ENCODE results near the gene PPP1R27. TPM values are rescaled to one million over a fixed set of nuclear protein-coding genes. Genes with fewer than 3 reads are reported as not detected.

PPP1R27 gene
- total RNA-seq, 1 donor from 2014 or later = 0.24 TPM

DNA sequence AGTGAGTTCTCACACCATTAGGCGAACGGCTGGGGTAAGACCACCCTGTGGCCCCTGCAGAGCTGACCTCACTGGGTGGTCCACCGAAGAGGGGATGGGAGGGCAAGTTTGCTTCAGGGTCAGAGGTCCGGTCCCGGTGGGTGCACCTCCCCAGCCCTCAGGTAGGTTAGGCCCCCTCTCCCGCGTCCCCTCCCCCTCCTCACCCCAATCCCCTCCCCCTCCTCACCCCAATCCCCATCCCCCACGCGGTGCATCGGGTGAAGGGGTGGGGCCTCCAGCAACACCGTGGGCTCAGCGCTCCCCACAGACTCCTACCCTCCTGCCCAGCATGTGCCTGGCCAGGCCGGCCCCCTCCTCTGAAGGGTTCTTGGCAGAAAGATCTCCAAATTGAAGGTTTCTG is 15.1 kb downstream of the PPP1R27 start:
- ATAC-seq = no peak

DNA sequence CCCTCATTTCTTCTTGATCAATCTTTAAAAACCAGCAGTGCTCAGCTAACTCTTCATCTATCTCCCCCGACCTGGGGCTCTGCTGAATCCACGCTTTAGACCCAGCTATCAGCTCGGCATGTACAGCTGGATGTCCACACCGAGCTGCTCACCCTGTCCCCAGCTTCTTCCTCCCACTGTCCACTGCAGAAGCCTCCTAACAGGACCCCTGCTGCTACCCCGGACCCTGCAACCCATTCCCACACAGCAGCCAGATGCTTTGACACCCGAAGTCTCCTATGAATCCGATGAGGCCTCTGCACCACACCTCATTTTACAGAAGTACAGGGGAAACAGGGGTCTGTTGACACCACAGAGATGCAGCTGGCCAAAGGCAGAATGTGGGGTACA is 17.1 kb downstream of the PPP1R27 start:
- ATAC-seq = no peak

DNA sequence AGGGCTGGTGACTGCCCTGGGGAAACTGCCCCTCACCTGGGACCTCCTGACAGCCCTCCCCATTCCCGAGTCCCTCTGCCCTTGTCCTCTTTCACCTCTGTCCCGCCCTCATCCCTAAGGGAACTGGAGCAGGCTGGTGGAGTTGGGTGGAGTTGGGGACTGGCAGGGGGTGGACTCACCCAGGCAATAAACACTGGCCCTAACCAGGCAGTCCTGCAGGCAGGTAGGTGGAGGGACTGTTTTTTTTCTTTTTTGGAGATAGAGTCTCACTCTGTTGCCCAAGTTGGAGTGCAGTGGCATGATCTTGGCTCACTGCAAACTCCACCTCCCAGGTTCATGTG is 19.2 kb downstream of the PPP1R27 start:
- peak; percentile 36 for ATAC-seq

DNA sequence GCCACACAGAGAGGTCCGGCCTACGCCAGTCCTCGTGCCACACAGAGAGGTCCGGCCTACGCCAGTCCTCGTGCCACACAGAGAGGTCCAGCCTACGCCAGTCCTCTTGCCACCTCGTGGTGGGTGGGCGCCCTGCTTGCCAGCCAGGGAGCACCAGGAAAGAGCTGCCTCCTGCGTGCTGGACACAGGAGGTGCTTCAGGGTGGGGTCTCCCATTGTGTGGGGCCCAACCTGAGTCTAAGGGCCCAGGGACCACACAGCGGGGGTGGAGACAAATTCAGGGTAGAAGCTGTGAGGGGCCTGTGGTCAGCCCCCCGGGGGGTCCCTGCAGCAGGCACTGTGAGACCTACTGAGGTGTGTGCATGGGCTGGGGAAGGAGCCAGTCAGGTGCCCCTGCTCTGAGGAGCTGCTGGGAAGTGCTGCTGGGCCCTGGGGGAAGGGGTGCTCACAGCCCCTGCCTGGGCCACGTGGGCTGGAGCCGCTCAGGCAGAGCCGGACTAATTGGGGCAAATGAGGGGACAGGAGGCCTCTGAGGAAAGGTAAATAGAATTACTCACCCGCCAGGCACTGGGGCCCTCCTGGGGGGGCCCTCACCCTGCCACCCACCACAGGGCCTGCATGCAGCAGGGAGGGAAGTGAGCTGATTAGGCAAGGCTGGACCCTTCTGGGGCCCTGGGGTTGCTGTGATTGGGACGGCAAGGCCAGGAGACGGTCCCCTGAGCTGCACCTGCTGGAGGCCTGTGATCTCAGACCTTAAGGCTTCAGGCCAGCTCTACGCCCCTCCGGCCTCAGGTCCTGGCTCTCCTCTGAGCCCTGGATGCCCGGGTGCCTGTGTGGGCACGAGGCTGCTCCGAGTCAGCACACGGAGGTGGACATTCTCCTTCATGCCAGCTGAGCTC is 19.9 kb downstream of the PPP1R27 start:
- peak; percentile 5 for ATAC-seq

DNA sequence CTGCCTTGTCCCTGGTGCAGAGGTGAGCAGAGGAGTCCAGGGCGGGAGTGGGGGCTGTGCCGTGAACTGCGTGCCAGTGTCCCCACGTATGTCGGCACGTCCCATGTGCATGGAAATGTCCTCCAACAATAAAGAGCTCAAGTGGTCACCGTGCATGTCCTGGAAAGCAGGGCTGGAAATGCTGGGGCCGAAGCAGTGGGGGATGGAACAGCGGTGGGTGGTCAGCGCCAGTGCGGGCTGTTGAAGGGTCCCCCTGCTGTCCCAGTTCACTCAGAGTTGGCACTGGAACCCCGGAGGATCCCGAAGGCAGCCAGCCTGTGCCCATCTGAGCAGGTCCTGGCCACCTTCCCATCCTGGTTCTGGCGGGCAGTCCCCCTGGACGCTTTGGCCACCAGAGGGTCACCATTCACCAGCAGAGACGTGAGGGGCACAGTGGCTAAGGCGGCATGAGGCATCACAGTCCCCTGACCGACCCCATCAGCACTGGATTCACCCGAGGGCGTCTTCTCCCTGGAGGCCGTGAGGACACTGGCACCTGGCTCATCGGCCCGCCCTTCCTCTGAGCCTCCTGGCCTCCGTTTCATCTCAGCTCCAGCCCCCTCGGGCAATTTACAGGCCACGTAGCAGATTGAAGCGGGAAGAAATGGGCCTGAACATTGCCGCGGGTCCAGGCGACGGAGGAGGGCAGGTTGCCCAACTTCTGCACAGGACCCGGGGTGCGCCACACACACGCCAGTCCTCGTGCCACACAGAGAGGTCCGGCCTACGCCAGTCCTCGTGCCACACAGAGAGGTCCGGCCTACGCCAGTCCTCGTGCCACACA is 20.8 kb downstream of the PPP1R27 start:
- no peak for ATAC-seq

DNA sequence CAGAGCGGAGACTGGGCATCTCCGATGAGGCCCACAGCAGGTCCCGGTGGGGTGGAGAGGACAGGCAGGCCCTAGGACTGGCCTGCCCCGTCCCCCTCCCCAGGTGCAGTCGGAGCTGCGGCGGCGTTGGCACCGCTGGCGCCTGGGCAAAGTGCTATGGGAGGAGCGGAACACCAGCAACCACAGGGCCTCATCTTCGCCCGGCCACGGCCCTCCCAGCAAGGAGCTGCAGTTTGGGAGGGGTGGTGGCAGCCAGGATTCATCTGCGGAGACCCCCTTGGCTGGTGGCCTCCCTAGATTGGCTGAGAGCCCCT is 21.5 kb downstream of the PPP1R27 start:
- ATAC-seq = no peak

DNA sequence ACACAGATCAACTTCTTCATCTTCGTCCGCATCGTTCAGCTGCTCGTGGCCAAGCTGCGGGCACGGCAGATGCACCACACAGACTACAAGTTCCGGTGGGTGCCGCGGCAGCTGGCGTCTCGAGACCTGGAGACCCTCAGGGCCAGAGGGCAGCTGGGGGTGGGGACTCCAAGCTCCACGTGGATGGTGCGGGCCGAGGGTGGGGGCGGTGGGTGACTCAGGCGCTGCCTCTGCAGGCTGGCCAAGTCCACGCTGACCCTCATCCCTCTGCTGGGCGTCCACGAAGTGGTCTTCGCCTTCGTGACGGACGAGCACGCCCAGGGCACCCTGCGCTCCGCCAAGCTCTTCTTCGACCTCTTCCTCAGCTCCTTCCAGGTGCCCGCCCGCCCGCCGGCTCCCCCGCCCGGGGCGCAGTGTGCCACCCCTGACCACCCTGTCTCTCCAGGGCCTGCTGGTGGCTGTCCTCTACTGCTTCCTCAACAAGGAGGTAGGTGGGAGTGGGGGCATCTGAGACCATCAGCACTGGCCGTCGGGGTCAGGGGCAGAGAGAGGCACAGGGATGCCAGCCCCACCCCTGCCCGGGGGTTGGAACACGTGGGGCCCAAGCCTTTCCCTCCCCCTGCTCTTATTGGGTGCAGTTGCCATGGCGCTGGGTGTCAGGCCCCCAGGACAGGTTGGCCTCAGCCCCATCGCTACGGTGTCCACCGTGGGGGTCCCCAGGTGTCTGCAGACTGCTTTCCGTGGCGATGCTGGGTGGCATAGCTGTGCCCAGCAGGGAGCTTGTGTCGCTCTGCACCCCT is 22.1 kb downstream of the PPP1R27 start:
- no peak for ATAC-seq

DNA sequence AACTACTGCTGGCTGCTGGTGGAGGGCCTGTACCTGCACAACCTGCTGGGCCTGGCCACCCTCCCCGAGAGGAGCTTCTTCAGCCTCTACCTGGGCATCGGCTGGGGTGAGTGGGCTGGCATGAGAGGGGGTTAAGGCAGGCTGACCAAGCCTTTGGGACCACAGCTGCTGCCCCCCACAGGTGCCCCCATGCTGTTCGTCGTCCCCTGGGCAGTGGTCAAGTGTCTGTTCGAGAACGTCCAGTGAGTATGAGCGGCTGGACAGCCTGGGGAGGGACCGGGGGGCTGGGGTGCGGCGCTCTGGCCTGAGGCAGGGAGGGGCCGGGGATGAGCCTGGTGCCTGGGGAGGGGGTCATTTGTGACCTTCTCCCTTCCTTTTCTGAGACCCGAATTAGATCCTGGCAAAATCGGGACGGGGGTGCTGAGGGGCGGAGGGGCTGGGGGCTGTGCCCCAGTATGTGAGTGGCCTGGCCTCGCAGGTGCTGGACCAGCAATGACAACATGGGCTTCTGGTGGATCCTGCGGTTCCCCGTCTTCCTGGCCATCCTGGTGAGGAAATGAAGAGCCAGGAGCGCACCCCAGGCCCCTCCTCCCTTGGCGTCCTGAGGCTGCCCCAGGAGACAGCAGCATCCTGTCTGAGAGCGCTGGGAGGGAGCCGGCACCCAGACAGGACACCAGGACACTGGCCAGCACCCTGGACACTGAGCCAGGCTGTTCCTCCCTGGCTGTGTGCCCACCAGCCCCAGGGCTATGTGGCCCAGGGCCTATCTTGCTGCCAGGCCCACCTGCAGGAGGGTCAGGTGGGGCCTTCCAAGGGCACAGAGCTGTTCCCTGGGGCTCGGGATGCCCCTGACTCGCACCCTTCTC is 22.9 kb downstream of the PPP1R27 start:
- no peak for ATAC-seq

DNA sequence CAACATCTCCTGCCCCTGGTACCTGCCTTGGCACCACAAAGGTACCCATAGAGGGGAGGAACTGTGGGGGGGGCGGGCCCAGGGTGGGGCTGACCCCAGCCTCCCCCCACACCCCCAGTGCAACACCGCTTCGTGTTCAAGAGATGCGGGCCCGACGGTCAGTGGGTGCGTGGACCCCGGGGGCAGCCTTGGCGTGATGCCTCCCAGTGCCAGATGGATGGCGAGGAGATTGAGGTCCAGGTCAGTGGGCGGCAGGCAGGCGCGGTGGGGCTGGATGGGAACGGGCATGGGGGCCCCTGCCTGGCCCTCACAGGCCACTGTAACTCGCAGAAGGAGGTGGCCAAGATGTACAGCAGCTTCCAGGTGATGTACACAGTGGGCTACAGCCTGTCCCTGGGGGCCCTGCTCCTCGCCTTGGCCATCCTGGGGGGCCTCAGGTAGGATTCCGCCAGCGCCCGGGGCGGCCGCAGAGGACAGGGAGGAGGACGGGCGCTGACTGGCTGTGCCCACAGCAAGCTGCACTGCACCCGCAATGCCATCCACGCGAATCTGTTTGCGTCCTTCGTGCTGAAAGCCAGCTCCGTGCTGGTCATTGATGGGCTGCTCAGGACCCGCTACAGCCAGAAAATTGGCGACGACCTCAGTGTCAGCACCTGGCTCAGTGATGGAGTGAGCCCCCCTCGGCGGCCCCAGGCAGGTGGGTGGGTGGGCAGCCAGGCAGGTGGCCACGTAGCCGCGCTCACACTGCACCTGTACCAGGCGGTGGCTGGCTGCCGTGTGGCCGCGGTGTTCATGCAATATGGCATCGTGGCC is 23.8 kb downstream of the PPP1R27 start:
- no peak for ATAC-seq

DNA sequence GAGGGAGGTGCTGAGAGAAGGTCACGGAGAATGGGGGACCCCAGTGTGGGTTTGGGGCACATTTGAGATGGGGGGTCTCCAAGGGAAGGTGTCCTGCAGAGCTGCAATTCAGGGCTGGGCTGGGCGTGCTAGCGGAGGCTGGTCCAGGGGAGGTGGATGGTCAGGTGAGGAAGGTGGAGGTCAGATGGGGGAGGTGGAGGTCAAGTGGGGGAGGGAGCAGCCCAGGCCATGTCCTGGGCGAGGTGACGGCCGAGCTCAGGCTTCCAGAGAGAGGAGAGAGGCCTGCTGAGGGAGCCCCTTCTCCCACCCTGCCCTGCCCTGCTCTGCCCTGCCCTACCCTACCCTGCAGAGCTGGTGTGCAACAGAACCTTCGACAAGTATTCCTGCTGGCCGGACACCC is 24.4 kb downstream of the PPP1R27 start:
- ATAC-seq = no peak

DNA sequence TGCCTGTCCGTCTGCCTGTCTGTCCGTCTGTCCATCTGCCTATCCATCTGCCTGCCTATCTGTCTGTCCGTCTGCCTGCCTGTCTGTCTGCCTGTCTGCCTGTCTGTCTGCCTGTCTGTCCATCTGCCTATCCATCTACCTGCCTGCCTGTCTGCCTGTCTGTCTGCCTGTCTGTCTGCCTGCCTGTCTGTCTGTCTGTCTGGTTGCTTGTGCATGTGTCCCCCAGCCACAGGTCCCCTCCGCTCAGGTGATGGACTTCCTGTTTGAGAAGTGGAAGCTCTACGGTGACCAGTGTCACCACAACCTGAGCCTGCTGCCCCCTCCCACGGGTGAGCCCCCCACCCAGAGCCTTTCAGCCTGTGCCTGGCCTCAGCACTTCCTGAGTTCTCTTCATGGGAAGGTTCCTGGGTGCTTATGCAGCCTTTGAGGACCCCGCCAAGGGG is 25.3 kb downstream of the PPP1R27 start:
- ATAC-seq = no peak

DNA sequence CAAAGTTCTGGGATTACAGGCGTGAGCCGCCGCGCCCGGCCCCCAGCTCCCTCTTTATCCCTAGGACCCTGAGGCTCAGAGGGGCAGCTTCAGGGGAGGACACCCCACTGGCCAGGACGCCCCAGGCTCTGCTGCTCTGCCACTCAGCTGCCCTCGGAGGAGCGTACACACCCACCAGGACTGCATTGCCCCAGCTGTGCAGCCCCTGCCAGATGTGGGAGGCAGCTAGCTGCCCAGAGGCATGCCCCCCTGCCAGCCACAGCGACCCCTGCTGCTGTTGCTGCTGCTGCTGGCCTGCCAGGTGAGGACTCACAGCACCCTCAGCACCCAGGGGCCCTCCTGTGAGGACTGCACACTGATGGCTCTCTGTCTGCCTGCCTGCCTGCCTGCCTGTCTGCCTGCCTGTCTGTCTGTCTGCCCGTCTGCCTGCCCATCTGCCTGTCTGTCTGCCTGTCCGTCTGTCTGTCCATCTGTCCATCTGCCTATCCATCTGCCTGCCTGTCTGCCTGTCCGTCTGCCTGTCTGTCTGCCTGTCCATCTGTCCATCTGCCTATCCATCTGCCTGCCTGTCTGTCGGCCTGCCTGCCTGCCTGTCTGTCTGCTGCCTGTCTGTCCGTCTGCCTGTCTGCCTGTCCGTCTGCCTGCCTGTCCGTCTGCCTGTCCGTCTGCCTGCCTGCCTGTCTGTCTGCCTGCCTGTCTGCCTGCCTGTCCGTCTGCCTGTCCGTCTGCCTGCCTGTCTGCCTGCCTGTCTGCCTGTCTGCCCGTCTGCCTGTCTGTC is 25.9 kb downstream of the PPP1R27 start:
- ATAC-seq = no peak

DNA sequence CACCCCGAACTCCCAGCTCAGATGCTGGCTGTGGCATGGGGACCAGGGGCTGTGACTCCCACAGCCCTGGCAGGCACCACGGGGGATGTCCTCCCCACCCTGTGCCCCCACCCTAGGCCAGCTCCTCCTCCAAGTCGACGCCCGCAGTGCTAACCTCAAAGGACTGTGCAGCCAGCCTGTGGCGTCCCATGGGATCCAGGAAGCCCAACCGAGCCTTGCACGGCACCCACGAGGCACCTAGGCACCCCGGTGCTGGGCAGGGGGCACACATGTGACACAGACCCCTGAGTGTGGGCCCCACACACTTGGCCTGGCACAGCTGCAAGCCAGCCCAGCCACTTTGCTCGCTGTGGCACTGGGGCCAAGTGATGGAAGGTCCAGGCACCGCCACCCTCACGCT is 27.0 kb downstream of the PPP1R27 start:
- no peak for ATAC-seq

DNA sequence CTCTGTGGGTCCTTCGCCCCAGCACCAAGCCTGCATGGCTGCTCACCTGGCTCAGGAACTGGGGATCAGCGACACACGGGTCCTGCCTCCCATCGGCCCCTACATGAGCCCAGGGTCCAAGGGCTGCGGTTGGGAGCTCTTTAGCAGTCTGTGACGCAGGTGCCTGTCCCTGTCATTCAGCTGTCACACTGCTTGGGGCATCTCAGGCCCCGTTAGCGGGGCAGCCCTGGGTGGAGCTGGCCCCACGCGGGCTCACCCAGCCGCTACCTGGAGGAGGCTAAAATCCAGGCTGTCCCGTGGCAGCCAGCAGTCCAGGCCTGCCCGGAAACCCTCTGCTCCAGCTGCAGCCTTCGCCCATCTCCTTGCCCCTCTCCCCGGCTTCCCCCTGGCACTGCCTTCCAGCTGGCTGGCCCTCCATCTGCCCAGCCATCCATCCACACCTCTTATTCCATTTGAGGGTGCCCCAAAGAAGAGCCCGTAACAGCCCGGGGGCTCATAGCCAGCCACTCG is 27.6 kb downstream of the PPP1R27 start:
- ATAC-seq = no peak

DNA sequence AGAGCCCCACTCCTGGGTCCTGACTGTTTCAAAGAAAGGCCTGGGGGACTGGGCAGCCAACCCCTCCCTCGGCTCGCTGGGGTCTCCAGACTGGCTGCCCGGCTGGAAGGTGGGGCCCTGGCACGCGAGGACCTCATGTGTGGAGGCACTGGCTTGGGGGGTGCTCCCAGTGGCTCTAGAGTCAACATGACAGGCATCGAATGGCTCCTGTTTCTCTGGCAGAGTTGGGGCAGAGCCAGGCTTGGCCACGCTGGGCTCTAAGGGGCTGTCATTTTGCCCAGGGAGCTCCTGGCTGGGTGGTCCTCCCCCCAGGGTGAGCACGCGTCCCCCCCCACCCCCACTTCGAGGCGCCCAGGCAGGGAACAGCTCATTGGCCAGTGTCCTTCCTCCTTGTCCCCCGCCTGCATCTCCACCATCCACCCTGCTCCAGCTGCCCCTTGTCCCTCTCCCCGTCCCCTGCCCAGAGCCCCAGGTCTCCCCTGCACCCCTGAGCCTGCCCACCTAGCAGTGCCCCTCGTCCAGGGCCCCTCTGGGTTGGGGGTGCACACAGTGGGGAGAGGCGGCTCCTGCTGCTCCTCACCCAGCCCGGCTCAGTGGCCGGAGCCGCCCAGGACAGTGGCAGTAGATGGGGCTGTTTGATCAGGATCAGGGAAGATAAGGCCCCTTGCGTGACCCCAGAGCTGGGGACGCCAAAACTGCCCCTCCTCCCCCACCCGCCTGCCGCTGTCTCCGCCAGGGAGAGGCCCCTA is 28.2 kb downstream of the PPP1R27 start:
- no peak for ATAC-seq

DNA sequence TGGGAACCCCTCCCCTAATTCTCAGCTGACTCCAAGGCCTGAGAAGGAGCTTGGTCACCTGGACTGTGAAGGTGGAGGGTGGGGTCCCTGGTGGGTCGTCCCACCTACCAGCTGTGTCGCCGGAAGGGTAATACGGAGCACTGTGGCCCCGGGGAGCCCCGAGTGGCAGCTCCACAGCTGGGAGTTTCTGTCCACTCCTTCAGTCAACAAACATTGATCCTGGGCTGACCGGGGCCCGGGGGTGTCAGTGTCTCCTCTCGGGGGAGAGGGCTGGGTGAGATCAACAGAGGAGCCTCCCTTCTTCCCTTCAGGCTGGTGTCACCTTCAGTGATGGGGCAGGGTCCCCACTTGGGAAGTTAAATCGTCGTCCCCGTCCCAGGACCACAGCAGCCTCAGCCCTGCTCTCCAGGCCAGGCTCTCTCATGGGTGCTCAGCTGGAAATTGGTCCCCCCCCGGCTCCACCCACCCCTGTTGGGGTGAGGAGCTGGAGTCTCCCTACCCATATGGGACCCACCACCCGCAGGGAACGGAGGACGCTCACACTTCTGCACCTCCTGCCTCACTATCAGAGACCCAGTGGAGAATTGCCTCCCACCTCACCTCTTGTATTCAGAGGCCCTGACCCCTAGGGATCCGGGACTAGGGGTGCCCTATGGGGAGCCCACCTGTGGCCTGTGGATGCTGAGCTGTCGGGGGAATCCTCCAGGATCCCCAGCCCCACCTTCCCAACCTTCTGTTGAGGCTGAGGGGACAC is 29.0 kb downstream of the PPP1R27 start:
- no peak for ATAC-seq

DNA sequence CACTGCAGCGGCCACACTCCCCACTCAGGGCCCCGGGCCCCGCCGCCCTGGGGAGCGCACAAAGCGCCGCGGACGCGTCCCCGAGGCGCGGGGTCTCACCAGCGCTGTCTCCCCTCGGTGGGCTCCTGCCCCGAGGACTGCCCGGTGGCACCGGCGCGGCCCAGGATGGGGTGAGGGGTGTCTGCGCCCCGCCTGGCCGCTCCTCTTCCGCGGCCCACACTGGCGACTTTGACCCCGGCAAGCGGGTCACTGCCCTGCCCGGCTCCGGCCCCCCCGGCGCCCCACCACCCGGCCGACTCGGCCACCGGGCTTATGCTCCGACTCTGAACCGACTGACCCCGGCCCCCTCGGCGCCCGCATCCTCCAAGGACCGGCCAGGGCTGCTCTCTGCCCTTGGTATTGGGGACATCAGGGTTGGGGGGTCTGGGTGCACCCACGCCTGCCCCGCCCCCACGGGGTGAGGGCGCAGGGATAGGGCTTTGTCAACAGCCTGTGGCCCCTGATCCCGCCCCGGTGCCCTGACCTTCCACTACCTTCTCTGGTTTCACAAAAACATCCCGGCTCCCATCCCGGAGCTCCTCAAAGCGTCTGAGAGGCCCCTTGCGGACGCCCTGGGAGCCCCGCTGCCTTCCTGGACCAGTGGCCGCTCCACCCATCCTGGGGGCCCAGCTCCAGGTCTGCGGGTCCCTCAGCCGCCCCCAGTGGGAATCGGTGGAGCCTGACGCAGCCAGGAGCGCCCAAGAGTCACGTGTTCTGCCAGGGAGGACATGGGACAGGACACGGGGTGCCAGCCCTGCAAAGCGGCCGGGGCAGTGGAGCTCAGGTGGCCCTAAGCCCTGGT is 30.1 kb downstream of the PPP1R27 start:
- no peak for ATAC-seq

Data from esophagus mucosa (tissue), 1 donor.